Fibroblast of the aortic adventitia (primary cell): ENCODE results near the gene SEMA4A. TPM values are rescaled to one million over a fixed set of nuclear protein-coding genes. Genes with fewer than 3 reads are reported as not detected.

Experiments used
- DNase-seq: peaks from one replicate; pipeline ENCODE4 v3.0.0-alpha.2; 2010; ENCODE audit warnings: low read depth
- H3K4me3 ChIP-seq: 2 replicates; pipeline ENCODE4 v1.5.1; 2011; ENCODE audit warnings: low read depth, mild to moderate bottlenecking, control low read depth, low read length, moderate library complexity
- CTCF ChIP-seq: IDR thresholded peaks from 2 replicates; pipeline ENCODE4 v1.5.1; 2011; ENCODE audit warnings: mild to moderate bottlenecking, low read length, control low read depth, inconsistent platforms; ENCODE audit not compliant: insufficient read depth
- total RNA-seq: library from RNA; depleted of rRNA; stranded (reverse); fragments of >200 nt; gene quantifications from 2 replicates; pipeline ENCODE4 v1.2.3, GENCODE V29; 2012; ENCODE audit warnings: low replicate concordance

SEMA4A gene
- total RNA-seq, 1 donor, result 1.4 TPM

GRCh38 chr1:156164125-156164831 is 10.9 kb downstream of the SEMA4A start:
- H3K4me3 ChIP-seq, result no peak overlapping the region
- TF ChIP-seq CTCF, result no peak
- DNase-seq, result no peak

GRCh38 chr1:156165083-156165482 is 11.7 kb downstream of the SEMA4A start:
- TF ChIP-seq CTCF, result no peak
- no peak for DNase-seq
- H3K4me3 ChIP-seq, result no peak overlapping the region

GRCh38 chr1:156167536-156167935 is 14.2 kb downstream of the SEMA4A start:
- no peak overlapping the region for H3K4me3 ChIP-seq
- peak; percentile 59 for DNase-seq
- TF ChIP-seq CTCF, result no peak

GRCh38 chr1:156172696-156173470 is 19.5 kb downstream of the SEMA4A start:
- no peak for DNase-seq
- TF ChIP-seq CTCF, result no peak
- H3K4me3 ChIP-seq, result no peak overlapping the region

- no peak for DNase-seq
- H3K4me3 ChIP-seq, result no peak overlapping the region
- TF ChIP-seq CTCF, result no peak
Observed at GRCh38 chr1:156176610-156177210, 23.3 kb downstream of the SEMA4A start.

- DNase-seq, result no peak
- H3K4me3 ChIP-seq, result no peak overlapping the region
- TF ChIP-seq CTCF, result no peak
Observed at GRCh38 chr1:156177919-156178654, 24.7 kb downstream of the SEMA4A start.
